Uterus (tissue), 2 donors: Measurements from ENCODE around the gene PUS10.

Experiments used
- CTCF ChIP-seq, 4 experiments: fragments of 200-600 bp in 2 of 4; fragments of 450-650 bp in 2 of 4; sonication (generic) in 2 of 4; IDR thresholded peaks; one replicate each; pipeline ENCODE4 v1.5.1; 2016 to 2019; ENCODE audit warnings: antibody characterized with exemption in 4 of 4, mild to moderate bottlenecking in 2 of 4, moderate library complexity in 1 of 4
- POLR2A ChIP-seq, 2 donors: fragments of 450-650 bp; IDR thresholded peaks; one replicate each; pipeline ENCODE4 v1.6.1; 2016; ENCODE audit warnings: antibody characterized with exemption in 2 of 2, mild to moderate bottlenecking in 1 of 2, moderate library complexity in 1 of 2

DNA sequence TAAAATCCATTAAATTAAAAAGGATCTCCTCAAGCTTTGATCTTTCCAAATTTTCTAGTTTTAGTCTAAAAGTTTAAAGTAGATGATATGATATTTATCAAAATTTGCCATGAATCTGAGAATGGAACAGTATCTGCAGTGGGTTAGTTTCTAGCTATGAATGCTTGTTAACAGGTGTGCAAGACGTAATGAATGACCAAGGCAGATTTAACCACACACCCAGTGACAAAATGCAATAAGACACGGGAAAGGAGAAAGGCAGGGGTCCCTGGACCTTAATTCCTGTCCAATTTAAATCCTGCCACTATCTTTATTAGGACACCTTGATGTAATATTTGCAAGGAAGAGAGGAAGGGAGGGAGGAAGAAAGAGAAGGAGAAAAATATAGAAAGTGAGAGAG lies 31.0 kb downstream of the PUS10 start:
- TF ChIP-seq CTCF (IDR thresholded peaks at IDR 0.05), result no peak
- no peak for TF ChIP-seq POLR2A (IDR thresholded peaks at IDR 0.05)
